PFSK-1 (cell line): ENCODE results near the gene THSD4.

Experiments used
- FOXP2 ChIP-seq: optimal IDR thresholded peaks from 2 replicates; pipeline ENCODE3; 2011; ENCODE audit warnings: borderline replicate concordance, control low read depth, inconsistent platforms; ENCODE audit not compliant: insufficient read depth; ENCODE audit errors: extremely low read length, extremely low read depth
- POLR2AphosphoS5 ChIP-seq: IDR thresholded peaks from 2 replicates; pipeline ENCODE4 v1.6.1; 2012; ENCODE audit warnings: low read depth, mild to moderate bottlenecking, control low read depth, low read length, moderate library complexity
- REST ChIP-seq, 2 experiments: IDR thresholded peaks; 2 replicates each; pipeline versions ENCODE4 v1.6.1 to v1.8.0; 2011 to 2012; ENCODE audit warnings: low read depth in 2 of 2, low read length in 2 of 2, control low read depth in 1 of 2, inconsistent platforms in 1 of 2, mild to moderate bottlenecking in 1 of 2, moderate library complexity in 1 of 2; ENCODE audit not compliant: insufficient read depth in 1 of 2
- SIN3A ChIP-seq: IDR thresholded peaks from 2 replicates; pipeline ENCODE4 v1.6.1; 2012; ENCODE audit warnings: mild to moderate bottlenecking, low read length, moderate library complexity, borderline replicate concordance; ENCODE audit not compliant: insufficient read depth
- TAF1 ChIP-seq: IDR thresholded peaks from 2 replicates; pipeline ENCODE4 v1.6.1; 2012; ENCODE audit warnings: low read length, control low read depth, borderline replicate concordance; ENCODE audit not compliant: insufficient read depth

The THSD4 gene

DNA sequence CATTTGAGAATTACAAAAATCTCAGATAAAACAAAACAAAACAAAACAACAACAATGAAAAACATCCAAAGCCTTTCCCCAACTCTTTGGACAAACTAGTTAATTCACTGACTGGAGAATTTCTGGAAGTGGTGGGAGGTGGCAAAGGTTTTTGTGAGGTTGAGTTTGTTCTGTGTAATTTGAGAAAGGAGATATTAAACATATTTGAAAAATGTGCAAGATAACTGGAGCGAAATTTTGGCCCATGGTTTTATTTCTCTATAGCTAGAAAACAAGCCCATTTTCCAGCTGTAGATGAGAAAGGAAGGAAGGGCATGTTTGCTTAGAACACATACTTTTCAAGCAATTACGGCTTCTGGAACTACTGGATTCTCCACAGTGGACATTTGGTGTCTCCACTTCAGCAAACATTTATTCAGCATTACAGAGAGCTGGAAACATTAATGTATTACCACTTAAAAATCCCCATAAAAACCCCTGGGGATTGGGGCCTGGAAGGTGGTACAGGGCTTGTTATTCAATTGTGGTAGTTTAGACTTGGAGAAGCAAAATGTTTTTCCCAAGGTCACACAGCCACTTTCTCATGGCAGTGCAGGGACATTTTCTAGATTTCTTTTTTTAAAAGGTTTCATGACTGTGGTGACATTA is 135.8 kb downstream of the THSD4 start:
- TF ChIP-seq TAF1 (no peak), POLR2AphosphoS5 (no peak), FOXP2 (no peak), SIN3A (no peak), REST (IDR thresholded peaks at IDR 0.05; ENCODE audit: insufficient read depth in 1 of 2, low read depth in 2 of 2, low read length in 2 of 2) (no peak)

- TF ChIP-seq FOXP2 (no peak), POLR2AphosphoS5 (no peak), REST (IDR thresholded peaks at IDR 0.05; ENCODE audit: insufficient read depth in 1 of 2, low read depth in 2 of 2, low read length in 2 of 2) (no peak)
Observed at GRCh38 chr15:71251584-71252043, 136.3 kb downstream of the THSD4 start.

DNA sequence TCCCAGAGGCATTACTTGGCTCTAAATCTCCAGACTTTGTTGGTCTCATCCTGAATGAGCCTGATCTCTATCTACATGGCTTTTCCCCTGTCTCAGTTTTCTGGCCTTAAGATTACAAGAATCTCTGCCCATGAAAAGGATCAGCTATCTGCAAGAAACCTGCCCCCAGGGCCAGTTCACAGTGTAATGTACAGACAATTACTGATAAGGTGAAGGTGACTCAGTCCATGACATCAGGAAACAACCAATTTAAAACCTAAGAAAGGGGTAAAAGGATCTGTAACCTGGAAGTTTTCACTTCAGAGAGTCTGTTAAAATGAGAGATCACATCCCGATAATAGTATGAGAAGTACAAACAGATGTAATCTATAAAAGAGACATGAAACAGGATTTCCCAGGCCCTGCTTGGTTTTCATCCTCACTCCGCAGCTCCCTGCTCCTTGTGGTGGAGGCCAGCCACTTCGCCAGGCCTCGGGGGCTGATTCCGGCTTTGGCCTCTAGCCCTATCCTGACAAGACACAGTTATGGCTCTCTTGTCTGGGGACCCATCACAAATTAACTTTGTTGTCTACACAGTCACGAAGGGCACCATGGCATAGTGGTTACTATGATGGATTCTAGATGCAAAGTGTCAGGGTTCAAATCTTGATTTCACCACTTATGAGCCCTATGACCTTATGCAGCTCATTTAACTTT is 136.9 kb downstream of the THSD4 start:
- TF ChIP-seq SIN3A (no peak), FOXP2 (no peak), POLR2AphosphoS5 (no peak), REST (IDR thresholded peaks at IDR 0.05; ENCODE audit: insufficient read depth in 1 of 2, low read depth in 2 of 2, low read length in 2 of 2) (no peak), TAF1 (no peak)

- TF ChIP-seq TAF1: no peak
- no peak for TF ChIP-seq SIN3A
- no peak for TF ChIP-seq REST (IDR thresholded peaks at IDR 0.05; ENCODE audit: insufficient read depth in 1 of 2, low read depth in 2 of 2, low read length in 2 of 2)
- TF ChIP-seq FOXP2: no peak
- TF ChIP-seq POLR2AphosphoS5: no peak
Observed at GRCh38 chr15:71252740-71253047, 137.4 kb downstream of the THSD4 start.

DNA sequence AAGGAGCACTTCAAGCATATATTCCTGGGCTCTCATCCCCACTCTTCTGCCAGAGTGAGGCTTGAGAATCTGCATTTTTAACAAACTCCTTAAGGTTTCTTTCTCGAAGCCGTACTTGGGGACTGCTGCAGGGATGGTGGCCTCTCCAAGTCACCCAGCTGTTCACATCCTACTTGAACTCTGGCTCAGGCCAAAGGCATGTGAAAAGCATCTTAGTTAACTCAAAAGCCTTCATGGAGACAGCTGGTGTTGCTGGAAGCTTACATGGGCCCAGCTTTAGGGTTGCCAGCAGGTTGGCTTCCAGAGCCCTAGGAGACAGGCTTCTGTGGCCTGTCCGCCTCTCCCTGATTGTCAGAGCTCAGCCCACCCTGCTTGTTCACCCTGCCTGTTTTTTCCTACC is 139.2 kb downstream of the THSD4 start:
- TF ChIP-seq TAF1: no peak
- TF ChIP-seq REST (IDR thresholded peaks at IDR 0.05; ENCODE audit: insufficient read depth in 1 of 2, low read depth in 2 of 2, low read length in 2 of 2): no peak
- TF ChIP-seq SIN3A: no peak
- no peak for TF ChIP-seq FOXP2
- TF ChIP-seq POLR2AphosphoS5: no peak
